ENCODE measurements around the gene PGAP6. TPM values are rescaled to one million over a fixed set of nuclear protein-coding genes. Genes with fewer than 3 reads are reported as not detected.

PGAP6 gene
- total RNA-seq, 1 donor from 2014 or later, result 44.2 TPM

GRCh38 chr16:397736-398332 lies 16.1 kb upstream of the PGAP6 start:
- no peaks in the 10 kb centered on the region for H3K27me3 ChIP-seq (ENCODE audit: control insufficient read depth, insufficient read depth, low read length)
- DNase-seq (ENCODE audit: low read depth) (peak; percentile 28), FAIRE-seq (no peak)
- H3K4me3 ChIP-seq (ENCODE audit: low read depth, low read length), result no peak overlapping the region
- H3K36me3 ChIP-seq (ENCODE audit: control insufficient read depth, insufficient read depth, low read length), result peaks cover 4% of the 10 kb centered on the region
- TF ChIP-seq, protein P1, sequence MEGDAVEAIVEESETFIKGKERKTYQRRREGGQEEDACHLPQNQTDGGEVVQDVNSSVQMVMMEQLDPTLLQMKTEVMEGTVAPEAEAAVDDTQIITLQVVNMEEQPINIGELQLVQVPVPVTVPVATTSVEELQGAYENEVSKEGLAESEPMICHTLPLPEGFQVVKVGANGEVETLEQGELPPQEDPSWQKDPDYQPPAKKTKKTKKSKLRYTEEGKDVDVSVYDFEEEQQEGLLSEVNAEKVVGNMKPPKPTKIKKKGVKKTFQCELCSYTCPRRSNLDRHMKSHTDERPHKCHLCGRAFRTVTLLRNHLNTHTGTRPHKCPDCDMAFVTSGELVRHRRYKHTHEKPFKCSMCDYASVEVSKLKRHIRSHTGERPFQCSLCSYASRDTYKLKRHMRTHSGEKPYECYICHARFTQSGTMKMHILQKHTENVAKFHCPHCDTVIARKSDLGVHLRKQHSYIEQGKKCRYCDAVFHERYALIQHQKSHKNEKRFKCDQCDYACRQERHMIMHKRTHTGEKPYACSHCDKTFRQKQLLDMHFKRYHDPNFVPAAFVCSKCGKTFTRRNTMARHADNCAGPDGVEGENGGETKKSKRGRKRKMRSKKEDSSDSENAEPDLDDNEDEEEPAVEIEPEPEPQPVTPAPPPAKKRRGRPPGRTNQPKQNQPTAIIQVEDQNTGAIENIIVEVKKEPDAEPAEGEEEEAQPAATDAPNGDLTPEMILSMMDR (IDR thresholded peaks at IDR 0.05; ENCODE audit: insufficient read depth, low read length, severe bottlenecking), result peak; percentile 43

- TF ChIP-seq, protein P1 (IDR thresholded peaks at IDR 0.05; ENCODE audit: insufficient read depth, low read length, severe bottlenecking), result no peak
- peak within 1 kb of the TSS; percentile 49 for H3K4me3 ChIP-seq (ENCODE audit: low read depth, low read length)
- no peaks in the 10 kb centered on the region for H3K27me3 ChIP-seq (ENCODE audit: control insufficient read depth, insufficient read depth, low read length)
- DNase-seq (ENCODE audit: low read depth), result no peak
- no peak for FAIRE-seq
- H3K36me3 ChIP-seq (ENCODE audit: control insufficient read depth, insufficient read depth, low read length), result peaks cover 4% of the 10 kb centered on the region
Observed at GRCh38 chr16:397135-397661, 15.4 kb upstream of the PGAP6 start, which contains the start of gene NME4. Gene NME4, plus strand, starts transcription at chr16:397199. Its CDS starts 24 bp downstream, at chr16:397223.

DNA sequence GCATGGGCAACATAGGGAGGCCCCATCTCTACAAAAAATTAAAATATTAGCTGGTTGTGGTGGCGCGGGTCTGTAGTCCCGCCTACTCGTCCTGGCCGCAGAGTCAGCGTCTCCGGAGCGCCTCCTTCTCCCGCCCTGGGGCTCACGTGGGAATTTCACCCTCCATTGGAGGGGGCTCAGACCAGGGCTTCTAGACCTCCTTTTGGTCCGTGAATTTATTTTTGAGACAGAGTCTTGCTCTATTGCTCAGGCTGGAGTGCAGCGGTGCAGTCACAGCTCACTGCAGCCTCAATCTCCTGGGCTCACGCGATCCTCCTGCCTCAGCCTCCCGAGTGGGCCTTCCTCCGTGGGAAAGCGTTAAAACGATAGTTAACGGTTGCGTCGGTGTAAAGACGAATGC lies 14.8 kb upstream of the PGAP6 start:
- FAIRE-seq, result no peak
- H3K27me3 ChIP-seq (ENCODE audit: control insufficient read depth, insufficient read depth, low read length), result no peaks in the 10 kb centered on the region
- TF ChIP-seq, protein P1 (IDR thresholded peaks at IDR 0.05; ENCODE audit: insufficient read depth, low read length, severe bottlenecking), result no peak
- peaks cover 4% of the 10 kb centered on the region for H3K36me3 ChIP-seq (ENCODE audit: control insufficient read depth, insufficient read depth, low read length)
- peak; percentile 18 for DNase-seq (ENCODE audit: low read depth)
- H3K4me3 ChIP-seq (ENCODE audit: low read depth, low read length), result peak overlapping the region; percentile 12

DNA sequence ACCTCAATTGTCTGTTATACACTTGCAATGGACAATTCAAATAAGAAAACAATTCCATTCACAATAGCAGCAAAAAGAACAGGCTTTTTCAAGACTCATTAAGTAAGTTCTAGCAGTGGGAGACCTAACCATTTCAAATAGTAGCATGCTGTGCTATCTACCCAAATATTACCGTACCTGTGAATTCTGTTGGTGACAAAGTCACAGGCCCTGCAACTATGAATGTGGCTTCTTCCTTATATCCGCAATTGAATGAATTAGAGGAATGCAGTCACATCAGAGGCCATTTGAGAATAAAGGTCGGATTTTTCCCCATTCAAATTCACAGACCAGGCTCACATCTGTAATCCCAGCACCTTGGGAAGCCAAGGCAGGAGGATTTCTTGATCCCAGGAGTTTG lies 14.4 kb upstream of the PGAP6 start:
- FAIRE-seq (no peak), DNase-seq (ENCODE audit: low read depth) (no peak)
- TF ChIP-seq, protein P1 (IDR thresholded peaks at IDR 0.05; ENCODE audit: insufficient read depth, low read length, severe bottlenecking), result no peak
- Histone ChIP-seq H3K36me3 (ENCODE audit: control insufficient read depth, insufficient read depth, low read length) (peaks cover 4% of the 10 kb centered on the region), H3K27me3 (ENCODE audit: control insufficient read depth, insufficient read depth, low read length) (no peaks in the 10 kb centered on the region), H3K4me3 (ENCODE audit: low read depth, low read length) (no peak overlapping the region)

GRCh38 chr16:392450-393030 lies 10.8 kb upstream of the PGAP6 start:
- no peak for DNase-seq (ENCODE audit: low read depth)
- no peaks in the 10 kb centered on the region for H3K36me3 ChIP-seq (ENCODE audit: control insufficient read depth, insufficient read depth, low read length)
- no peak overlapping the region for H3K4me3 ChIP-seq (ENCODE audit: low read depth, low read length)
- peak; percentile 13 for FAIRE-seq
- TF ChIP-seq, protein P1 (IDR thresholded peaks at IDR 0.05; ENCODE audit: insufficient read depth, low read length, severe bottlenecking), result no peak
- H3K27me3 ChIP-seq (ENCODE audit: control insufficient read depth, insufficient read depth, low read length), result no peaks in the 10 kb centered on the region
